GM12874 (cell line): Measurements from ENCODE around the gene ATXN1.

Source experiments
- CTCF ChIP-seq: IDR thresholded peaks from 2 replicates; pipeline ENCODE4 v1.5.1; 2011; ENCODE audit warnings: low read depth, mild to moderate bottlenecking, control low read depth, low read length, moderate library complexity; ENCODE audit not compliant: insufficient read depth

Gene ATXN1

GRCh38 chr6:16803294-16804200, 42.3 kb upstream of the ATXN1 start:
- TF ChIP-seq CTCF, result no peak

- TF ChIP-seq CTCF, result no peak
Measured at GRCh38 chr6:16802071-16802470, 40.8 kb upstream of the ATXN1 start.

- TF ChIP-seq CTCF, result no peak
Measured at GRCh38 chr6:16800942-16801341, 39.7 kb upstream of the ATXN1 start.

GRCh38 chr6:16800341-16800740, 39.1 kb upstream of the ATXN1 start:
- TF ChIP-seq CTCF, result no peak

- no peak for TF ChIP-seq CTCF
Measured at GRCh38 chr6:16799279-16800193, 38.3 kb upstream of the ATXN1 start.

GRCh38 chr6:16793828-16794412, 32.7 kb upstream of the ATXN1 start:
- no peak for TF ChIP-seq CTCF
